ENCODE measurements around the gene HMX3. TPM values are rescaled to one million over a fixed set of nuclear protein-coding genes. Genes with fewer than 3 reads are reported as not detected.

HMX3 gene
- total RNA-seq (2016; rRNA removed; fragmentation: Illumina TruSeq; extraction: Trizol) (not detected in 2 replicates), polyA plus RNA-seq (2011; rRNA removed) (not detected in 2 replicates), polyA minus RNA-seq (2011; rRNA and poly(A)+ RNA removed; ENCODE audit: low replicate concordance) (not detected in 2 replicates), Bru-seq, nascent RNA (percentile 14 among the genes with signal in this experiment), BruChase-seq, experiment 1, labeled RNA remaining after a 6-hour chase (not detected), BruChase-seq, experiment 2, labeled RNA remaining after a 2-hour chase (not detected)
- total RNA-seq (2016; cell fraction: cytosol; rRNA removed; fragmentation: Illumina TruSeq; extraction: Trizol; ENCODE audit: low read depth), result not detected in 2 replicates
- not detected in 2 replicates for total RNA-seq (2016; cell fraction: insoluble cytoplasmic fraction; rRNA removed; fragmentation: Illumina TruSeq; extraction: Trizol)
- not detected in 2 replicates for total RNA-seq (2016; cell fraction: membrane; rRNA removed; fragmentation: Illumina TruSeq; extraction: Trizol)
- total RNA-seq (2016; cell fraction: nucleus; rRNA removed; fragmentation: Illumina TruSeq; extraction: Trizol), result not detected in 2 replicates
- not detected in 2 replicates for polyA plus RNA-seq (2011; cell fraction: cytosol; rRNA removed)
- not detected in 2 replicates for polyA plus RNA-seq (2011; cell fraction: nucleus; rRNA removed)
- polyA plus RNA-seq (2012), result not detected in 2 replicates
- polyA plus RNA-seq (2016; cell fraction: cytosol; fragmentation: Illumina TruSeq; extraction: Trizol; ENCODE audit: low read depth), result not detected in 2 replicates
- not detected in 2 replicates for polyA plus RNA-seq (2016; cell fraction: insoluble cytoplasmic fraction; fragmentation: Illumina TruSeq; extraction: Trizol; ENCODE audit: low read depth)
- polyA plus RNA-seq (2016; cell fraction: membrane; fragmentation: Illumina TruSeq; extraction: Trizol; ENCODE audit: low read depth), result not detected in 2 replicates
- polyA plus RNA-seq (2016; cell fraction: nucleus; fragmentation: Illumina TruSeq; extraction: Trizol; ENCODE audit: insufficient read depth, low read depth), result not detected in 2 replicates
- polyA minus RNA-seq (2011; cell fraction: cytosol; rRNA and poly(A)+ RNA removed), result not detected in 2 replicates
- polyA minus RNA-seq (2011; cell fraction: nucleus; rRNA and poly(A)+ RNA removed), result not detected in 2 replicates
- long read RNA-seq, experiment 1, result 0 reads
- long read RNA-seq, experiment 2, result 0 reads

DNA sequence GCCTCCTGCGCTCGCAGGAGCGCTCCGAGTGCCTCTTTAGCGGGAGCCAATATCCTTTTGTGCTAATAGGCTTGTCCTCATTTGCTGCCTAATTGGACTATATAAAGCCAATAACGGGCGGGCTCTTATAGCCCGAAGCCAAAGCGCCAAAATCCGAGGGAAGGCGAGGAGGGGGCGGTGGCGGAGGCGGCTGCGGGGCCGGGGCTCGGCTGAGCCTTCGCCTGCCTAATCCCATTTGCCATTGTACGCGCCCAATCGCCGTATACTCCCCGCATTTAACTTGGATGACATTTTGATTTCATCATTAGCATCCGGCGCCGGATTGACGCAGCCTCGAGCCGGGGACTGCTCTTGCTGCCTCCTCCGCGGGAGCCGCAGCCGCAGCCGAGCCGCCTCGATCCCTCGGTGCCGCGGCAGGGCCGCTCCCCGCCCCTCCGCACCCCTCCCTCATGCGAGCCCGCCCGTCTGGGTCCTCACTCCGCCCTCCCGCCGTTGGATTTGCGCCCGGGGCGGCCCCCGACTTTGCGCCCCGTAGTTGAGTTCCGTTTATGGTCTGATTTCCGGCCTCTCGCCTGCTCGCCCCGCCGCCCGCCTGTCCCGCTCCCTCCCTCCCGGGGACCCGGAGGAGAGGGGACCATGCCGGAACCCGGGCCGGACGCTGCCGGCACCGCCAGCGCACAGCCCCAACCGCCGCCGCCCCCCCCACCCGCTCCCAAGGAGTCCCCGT lies at the start of gene HMX3:
TSS of gene HMX3 (plus strand) at position 556 of the 727 bp plus-strand sequence. CDS start at position 637, 81 bp downstream.
- BruUV-seq (replicated peaks), result no TSS peak
- H3K9ac ChIP-seq (ENCODE audit: insufficient read depth, low read depth, low read length), result no peak within 1 kb of the TSS
- ATAC-seq (no peak), DNase-seq (ENCODE audit: low spot score) (no peak), FAIRE-seq (no peak)
- no peaks in the 10 kb centered on the region for H3K36me3 ChIP-seq (replicated peaks in 1 of 2; ENCODE audit: control insufficient read depth in 1 of 2, insufficient read depth in 2 of 2, low read length in 2 of 2)
- peaks cover 6% of the 10 kb centered on the region; the same call in 1 of the 2 replicates for H4K20me1 ChIP-seq (ENCODE audit: insufficient read depth, low read length)
- no peaks in the 10 kb centered on the region for H3K79me2 ChIP-seq (ENCODE audit: insufficient read depth, low read length)
- no peak for TF ChIP-seq ZNF569 (CRISPR knock-in tag; IDR thresholded peaks at IDR 0.05; ENCODE audit: borderline replicate concordance)
- TF ChIP-seq TBL1XR1 (IDR thresholded peaks at IDR 0.05; ENCODE audit: borderline replicate concordance, low read length, partially characterized antibody), result no peak
- TF ChIP-seq MTF2 (CRISPR knock-in tag; IDR thresholded peaks at IDR 0.05; ENCODE audit: borderline replicate concordance), result peak; percentile 60; the same call in 1 of the 2 replicates
- TF ChIP-seq ZNF841 (CRISPR knock-in tag; IDR thresholded peaks at IDR 0.05; ENCODE audit: borderline replicate concordance), result no peak
- peak; percentile 12 for TF ChIP-seq HNRNPLL (IDR thresholded peaks at IDR 0.05; ENCODE audit: low read depth, low read length, poor library complexity, severe bottlenecking)
- TF ChIP-seq EZH2 (conservative IDR thresholded peaks at IDR 0.05; ENCODE audit: low read depth, low read length), result peak; percentile 75; the same call in 1 of the 2 replicates
- no peak for TF ChIP-seq ZFP36L2 (CRISPR knock-in tag; IDR thresholded peaks at IDR 0.05)
- TF ChIP-seq GABPB1 (CRISPR knock-in tag; IDR thresholded peaks at IDR 0.05), result peak; percentile 20; the same call in 1 of the 2 replicates
- TF ChIP-seq SRF (IDR thresholded peaks at IDR 0.05; ENCODE audit: low read depth, low read length), result 0 out of 2 replicates have a peak, but pooled peaks have one; percentile 29
- no peak for TF ChIP-seq SMAD3 (CRISPR knock-in tag; IDR thresholded peaks at IDR 0.05)
- peak; percentile 91 for TF ChIP-seq ZNF800 (CRISPR knock-in tag; IDR thresholded peaks at IDR 0.05)
- TF ChIP-seq, protein P1, sequence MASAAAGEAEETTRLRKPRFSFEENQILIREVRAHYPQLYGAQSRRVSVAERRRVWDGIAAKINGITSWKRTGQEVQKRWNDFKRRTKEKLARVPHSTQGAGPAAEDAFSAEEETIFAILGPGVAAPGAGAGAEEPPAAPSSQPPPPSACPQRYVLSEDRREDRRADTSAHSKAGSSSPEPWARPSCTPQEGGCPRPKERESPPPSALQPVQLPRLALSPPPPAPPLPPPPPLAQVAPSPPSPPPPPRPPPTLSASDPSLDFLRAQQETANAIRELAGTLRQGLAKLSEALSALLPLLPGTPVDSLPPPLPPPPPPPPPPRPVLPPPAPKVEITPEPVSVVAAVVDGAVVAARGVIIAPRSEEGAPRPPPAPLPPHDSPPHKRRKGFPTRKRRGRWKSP (CRISPR knock-in tag; IDR thresholded peaks at IDR 0.05), result peak; percentile 52; the same call in 1 of the 2 replicates
- no peak for TF ChIP-seq MAFG (CRISPR knock-in tag; IDR thresholded peaks at IDR 0.05)
- TF ChIP-seq NFIB (CRISPR knock-in tag; IDR thresholded peaks at IDR 0.05; ENCODE audit: borderline replicate concordance), result no peak
- TF ChIP-seq ZFP37 (CRISPR knock-in tag; IDR thresholded peaks at IDR 0.05; ENCODE audit: borderline replicate concordance), result no peak
- TF ChIP-seq ZNF367 (CRISPR knock-in tag; IDR thresholded peaks at IDR 0.05; ENCODE audit: borderline replicate concordance), result no peak
- TF ChIP-seq ZFP1 (CRISPR knock-in tag; IDR thresholded peaks at IDR 0.05), result no peak
- TF ChIP-seq SIN3B (IDR thresholded peaks at IDR 0.05; ENCODE audit: low read length), result no peak
- POLR2A ChIA-PET, result no interaction called here
- H3K4me3 ChIP-seq (replicated peaks in 1 of 3; ENCODE audit: insufficient read depth in 1 of 3, low read depth in 2 of 3, low read length in 3 of 3), result peak within 1 kb of the TSS; percentile 27 to 61 (median 40); a peak in 5 of 6 replicates
- H3K27ac ChIP-seq (ENCODE audit: extremely low read length, insufficient read depth, low read length), result no peak within 1 kb of the TSS
- H2AFZ ChIP-seq (ENCODE audit: low read length), result no peak within 1 kb of the TSS
- in situ Hi-C loops (cut with HindIII; ENCODE audit: extremely low pct_ligation_motif_present, low pct_unique_long_range_greater_than_20kb), result no loop called here
- H3K27me3 ChIP-seq (ENCODE audit: control insufficient read depth in 1 of 2, insufficient read depth in 2 of 2, low read length in 2 of 2), result peaks cover 15 to 84% of the 10 kb centered on the region in 2 experiments; a peak in 4 of 5 replicates
- intact Hi-C loops (cut with micrococcal nuclease; ENCODE audit: unreplicated experiment), result loop anchor here (5.0 kb wide), 1 partner anchor 132 kb away; no protein-coding TSS in a partner anchor
- no peaks in the 10 kb centered on the region for H3K9me3 ChIP-seq (ENCODE audit: low read length)
- CTCF ChIA-PET (ENCODE audit: low intra/inter-chr PET ratio, low total read pairs), result no interaction called here
- H3K4me1 ChIP-seq (ENCODE audit: insufficient read depth, low read length), result peaks cover 56% of the 10 kb centered on the region
- WGBS (ENCODE audit: low lambda C conversion rate), result 24% methylated on average over 24 of the region's 76 CpGs
- H3K4me2 ChIP-seq (ENCODE audit: low read depth, low read length), result peak within 1 kb of the TSS; percentile 69
